A549 (cell line): ENCODE results near the gene RBM18. TPM values are rescaled to one million over a fixed set of nuclear protein-coding genes. Genes with fewer than 3 reads are reported as not detected.
A peak's percentile ranks its signal among the peaks of the same experiment; 100 is the strongest.

Source experiments
- ATAC-seq, 2 experiments: fragments of 200-7000 bp in 1 of 2; fragments of >200 bp in 1 of 2; cut with Nextera tagmentation in 1 of 2; cut with Tn5 transposase in 1 of 2; 3 replicates each; pipeline versions ENCODE4 v1.8.0 to v1.9.1; 2018 to 2020; ENCODE audit warnings: mild to moderate bottlenecking in 1 of 2, moderate library complexity in 1 of 2
- CTCF ChIA-PET: fragments of 300-600 bp; sonication (Branson Sonifier 250); formaldehyde crosslinking; extraction: SDS; loops from one replicate; lab custom pipeline; 2021; ENCODE audit warnings: antibody characterized with exemption, inconsistent platforms; lab: Yijun Ruan, JAX
- POLR2A ChIA-PET: fragments of 350-600 bp; formaldehyde crosslinking; extraction: SDS; loops from one replicate; lab custom pipeline; 2021; ENCODE audit warnings: antibody characterized with exemption, inconsistent platforms; lab: Yijun Ruan, JAX
- DNase-seq, 2 experiments: peaks; one replicate each; pipeline versions ENCODE4 v3.0.0 to v3.0.0-alpha.2; 2011 to 2016; ENCODE audit warnings: low read depth in 1 of 2, low spot score in 1 of 2
- FAIRE-seq: peaks from 2 replicates; lab custom pipeline; 2011; peaks lifted over from hg19 to GRCh38; lab: Jason Lieb, UNC
- H3K27ac ChIP-seq, 2 experiments: fragments of >200 bp; sonication (Bioruptor Twin); formaldehyde crosslinking; 3 replicates each; pipeline ENCODE4 v1.5.1; 2016 to 2017
- H3K4me1 ChIP-seq: fragments of >200 bp; sonication (Bioruptor Twin); formaldehyde crosslinking; 3 replicates; pipeline ENCODE4 v1.6.1; 2016
- H3K4me2 ChIP-seq: fragments of >200 bp; sonication (Bioruptor Twin); formaldehyde crosslinking; 3 replicates; pipeline ENCODE4 v1.6.1; 2016
- H3K4me3 ChIP-seq: fragments of >200 bp; sonication (Bioruptor Twin); formaldehyde crosslinking; 3 replicates; pipeline ENCODE4 v1.5.1; 2016
- H3K9me3 ChIP-seq: fragments of >200 bp; sonication (Bioruptor Twin); formaldehyde crosslinking; 3 replicates; pipeline ENCODE4 v1.6.1; 2016
- BCL3 ChIP-seq: fragments of >200 bp; sonication (Bioruptor Twin); formaldehyde crosslinking; IDR thresholded peaks from 3 replicates; pipeline ENCODE4 v1.6.1; 2016
- BHLHE40 ChIP-seq: IDR thresholded peaks from 2 replicates; pipeline ENCODE4 v1.6.1; 2012; ENCODE audit warnings: low read depth, low read length, inconsistent platforms
- CBX2 ChIP-seq: fragments of 200-600 bp; sonication (generic); IDR thresholded peaks from 2 replicates; pipeline ENCODE4 v1.6.1; 2016; ENCODE audit warnings: low read depth, mild to moderate bottlenecking, borderline replicate concordance
- CBX8 ChIP-seq: fragments of 200-600 bp; sonication (generic); IDR thresholded peaks from 2 replicates; pipeline ENCODE4 v1.6.1; 2016
- CEBPB ChIP-seq, 2 experiments: fragments of >200 bp in 1 of 2; sonication (Bioruptor Twin) in 1 of 2; formaldehyde crosslinking in 1 of 2; IDR thresholded peaks; 2 replicates each; pipeline ENCODE4 v1.6.1; 2012 to 2016
- CHD2 ChIP-seq: fragments of 150-350 bp; IDR thresholded peaks from 2 replicates; pipeline ENCODE4 v1.6.1; 2014; ENCODE audit warnings: low read length; ENCODE audit not compliant: partially characterized antibody
- EHF ChIP-seq: fragments of 250-450 bp; sonication (Bioruptor Pico); IDR thresholded peaks from 2 replicates; pipeline ENCODE4 v1.5.0; 2020; ENCODE audit warnings: mild to moderate bottlenecking
- HEYL ChIP-seq: fragments of 250-450 bp; sonication (Bioruptor Pico); IDR thresholded peaks from 2 replicates; pipeline ENCODE4 v1.8.0; 2021; ENCODE audit warnings: mild to moderate bottlenecking, moderate library complexity
- KDM1A ChIP-seq: fragments of 200-600 bp; sonication (generic); IDR thresholded peaks from 2 replicates; pipeline ENCODE4 v1.6.1; 2016; ENCODE audit warnings: low read depth, mild to moderate bottlenecking
- NFE2L2 ChIP-seq: fragments of 150-350 bp; conservative IDR thresholded peaks from 2 replicates; pipeline ENCODE4 v1.6.1; 2014; ENCODE audit warnings: low read length
- RAD21 ChIP-seq, 2 experiments: fragments of >200 bp in 1 of 2; sonication (Bioruptor Twin) in 1 of 2; formaldehyde crosslinking in 1 of 2; IDR thresholded peaks in 1 of 2; conservative IDR thresholded peaks in 1 of 2; 2 replicates in 1 of 2; 3 replicates in 1 of 2; pipeline ENCODE4 v1.6.1; 2012 to 2018; ENCODE audit warnings: inconsistent platforms in 1 of 2
- RARB ChIP-seq: fragments of 250-450 bp; sonication (Bioruptor Pico); IDR thresholded peaks from 2 replicates; pipeline ENCODE4 v1.8.0; 2021; ENCODE audit warnings: mild to moderate bottlenecking, moderate library complexity
- TP53 ChIP-seq: fragments of 250-450 bp; sonication (Bioruptor Pico); IDR thresholded peaks from 2 replicates; pipeline ENCODE4 v1.5.0; 2021; ENCODE audit warnings: mild to moderate bottlenecking, moderate library complexity
- WGBS: methylation state at CpG from one replicate; pipeline ENCODE4 v1.1.6; 2017; ENCODE audit errors: missing lambda C conversion rate; 5-methylcytosine and 5-hydroxymethylcytosine counted together
- polyA plus RNA-seq, 4 experiments: library from polyadenylated mRNA; depleted of rRNA in 3 of 4; stranded (reverse); fragments of >200 nt; fragmentation: RNase III in 1 of 4; extraction: RNeasy Plus Mini Kit Qiagen cat#74134 plus additional on column Dnase treatment in 1 of 4; gene quantifications; 2 replicates in 3 of 4; 3 replicates in 1 of 4; pipeline ENCODE4 v1.2.3, GENCODE V29; 2011 to 2017
- TF ChIP-seq, protein P1 (sequence below): IDR thresholded peaks from 2 replicates; pipeline ENCODE4 v1.6.1; 2012
- TF ChIP-seq, protein P2 (sequence below): IDR thresholded peaks from 2 replicates; pipeline ENCODE4 v1.6.1; 2012
- TF ChIP-seq, protein P3 (sequence below): fragments of 250-450 bp; sonication (Bioruptor Pico); IDR thresholded peaks from 2 replicates; pipeline ENCODE4 v1.5.0; 2021; ENCODE audit warnings: mild to moderate bottlenecking, moderate library complexity, borderline replicate concordance
- TF ChIP-seq, protein P4 (sequence below): fragments of 450-650 bp; IDR thresholded peaks from 2 replicates; pipeline ENCODE4 v1.6.1; 2014; ENCODE audit warnings: antibody characterized with exemption

RBM18 gene
- polyA plus RNA-seq, 2 of the 4 experiments (the other 2 are of a cell fraction): 13.8 to 52.3 TPM

DNA sequence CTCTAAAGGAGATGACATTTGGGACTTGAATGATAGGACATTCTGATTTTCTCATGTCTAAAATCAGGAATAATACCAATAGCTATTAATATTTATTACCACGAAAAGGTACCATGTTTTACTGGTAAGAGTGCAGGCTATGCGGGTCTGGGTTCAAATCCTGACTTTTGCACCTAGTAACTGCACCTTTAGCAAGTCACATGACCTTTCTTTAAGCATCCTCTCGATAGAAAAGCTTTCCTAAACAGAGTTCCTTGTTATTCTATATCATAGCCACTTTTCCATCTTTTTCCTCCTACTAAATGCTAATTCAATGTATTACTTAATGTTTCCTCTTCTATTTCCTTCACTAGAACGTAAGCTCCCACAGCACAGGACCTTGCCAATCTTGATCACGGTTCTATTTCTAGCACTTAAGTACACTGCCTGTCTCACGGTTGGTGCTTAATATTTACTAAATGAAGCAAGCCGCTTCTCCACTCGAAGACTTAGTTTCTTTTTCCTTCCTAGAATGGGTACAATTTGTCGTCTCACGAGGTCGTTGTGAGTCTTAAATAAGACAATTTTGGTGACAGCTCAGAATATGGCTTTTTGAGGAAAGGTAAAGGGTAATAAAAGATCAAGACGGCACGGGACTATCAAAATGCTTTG lies 816 bp downstream of the RBM18 start:
- ChIA-PET POLR2A (interaction anchor here (1.3 to 1.9 kb wide), 2 partner anchors 27 to 139 kb away, joined by 3 to 8 read pairs; no protein-coding TSS in a partner anchor), CTCF (interaction anchor here (0.6 to 5.2 kb wide), 5 partner anchors 16 to 165 kb away, joined by 3 to 28 read pairs (median 3); no protein-coding TSS in a partner anchor)
- no peak for DNase-seq
- Histone ChIP-seq H3K4me2 (peak overlapping the region; percentile 85), H3K27ac (peak overlapping the region; percentile 86 to 98), H3K9me3 (no peaks in the 10 kb centered on the region), H3K4me1 (peaks cover 20% of the 10 kb centered on the region), H3K4me3 (peak overlapping the region; percentile 62)
- FAIRE-seq: no peak
- WGBS: 8% methylated on average over 13 of the region's 13 CpGs
- TF ChIP-seq, protein P1, sequence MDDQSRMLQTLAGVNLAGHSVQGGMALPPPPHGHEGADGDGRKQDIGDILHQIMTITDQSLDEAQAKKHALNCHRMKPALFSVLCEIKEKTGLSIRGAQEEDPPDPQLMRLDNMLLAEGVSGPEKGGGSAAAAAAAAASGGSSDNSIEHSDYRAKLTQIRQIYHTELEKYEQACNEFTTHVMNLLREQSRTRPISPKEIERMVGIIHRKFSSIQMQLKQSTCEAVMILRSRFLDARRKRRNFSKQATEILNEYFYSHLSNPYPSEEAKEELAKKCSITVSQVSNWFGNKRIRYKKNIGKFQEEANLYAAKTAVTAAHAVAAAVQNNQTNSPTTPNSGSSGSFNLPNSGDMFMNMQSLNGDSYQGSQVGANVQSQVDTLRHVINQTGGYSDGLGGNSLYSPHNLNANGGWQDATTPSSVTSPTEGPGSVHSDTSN: no peak
- TF ChIP-seq CBX2 (no peak), RARB (CRISPR knock-in tag) (no peak), CHD2 (no peak), BHLHE40 (no peak), CBX8 (no peak), NFE2L2 (no peak), EHF (CRISPR knock-in tag) (no peak)
- TF ChIP-seq, protein P2, sequence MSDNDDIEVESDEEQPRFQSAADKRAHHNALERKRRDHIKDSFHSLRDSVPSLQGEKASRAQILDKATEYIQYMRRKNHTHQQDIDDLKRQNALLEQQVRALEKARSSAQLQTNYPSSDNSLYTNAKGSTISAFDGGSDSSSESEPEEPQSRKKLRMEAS: no peak
- TF ChIP-seq, protein P3, sequence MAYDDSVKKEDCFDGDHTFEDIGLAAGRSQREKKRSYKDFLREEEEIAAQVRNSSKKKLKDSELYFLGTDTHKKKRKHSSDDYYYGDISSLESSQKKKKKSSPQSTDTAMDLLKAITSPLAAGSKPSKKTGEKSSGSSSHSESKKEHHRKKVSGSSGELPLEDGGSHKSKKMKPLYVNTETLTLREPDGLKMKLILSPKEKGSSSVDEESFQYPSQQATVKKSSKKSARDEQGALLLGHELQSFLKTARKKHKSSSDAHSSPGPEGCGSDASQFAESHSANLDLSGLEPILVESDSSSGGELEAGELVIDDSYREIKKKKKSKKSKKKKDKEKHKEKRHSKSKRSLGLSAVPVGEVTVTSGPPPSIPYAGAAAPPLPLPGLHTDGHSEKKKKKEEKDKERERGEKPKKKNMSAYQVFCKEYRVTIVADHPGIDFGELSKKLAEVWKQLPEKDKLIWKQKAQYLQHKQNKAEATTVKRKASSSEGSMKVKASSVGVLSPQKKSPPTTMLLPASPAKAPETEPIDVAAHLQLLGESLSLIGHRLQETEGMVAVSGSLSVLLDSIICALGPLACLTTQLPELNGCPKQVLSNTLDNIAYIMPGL: no peak
- ATAC-seq: no peak

- ChIA-PET CTCF (interaction anchor here (0.9 to 1.9 kb wide), 3 partner anchors 88 to 163 kb away, joined by 3 read pairs; no protein-coding TSS in a partner anchor), POLR2A (no interaction called here)
- Histone ChIP-seq H3K9me3 (no peaks in the 10 kb centered on the region), H3K4me1 (peaks cover 20% of the 10 kb centered on the region), H3K27ac (no peak overlapping the region), H3K4me3 (no peak overlapping the region), H3K4me2 (no peak overlapping the region)
- WGBS: 93% methylated on average over 1 of the region's 1 CpG
- ATAC-seq (no peak), DNase-seq (no peak), FAIRE-seq (no peak)
- TF ChIP-seq, protein P4, sequence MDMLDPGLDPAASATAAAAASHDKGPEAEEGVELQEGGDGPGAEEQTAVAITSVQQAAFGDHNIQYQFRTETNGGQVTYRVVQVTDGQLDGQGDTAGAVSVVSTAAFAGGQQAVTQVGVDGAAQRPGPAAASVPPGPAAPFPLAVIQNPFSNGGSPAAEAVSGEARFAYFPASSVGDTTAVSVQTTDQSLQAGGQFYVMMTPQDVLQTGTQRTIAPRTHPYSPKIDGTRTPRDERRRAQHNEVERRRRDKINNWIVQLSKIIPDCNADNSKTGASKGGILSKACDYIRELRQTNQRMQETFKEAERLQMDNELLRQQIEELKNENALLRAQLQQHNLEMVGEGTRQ: no peak
- TF ChIP-seq KDM1A: 0 out of 2 replicates have a peak, but pooled peaks have one; percentile 24
Measured at GRCh38 chr9:122262073-122262472, 2.6 kb downstream of the RBM18 start.

DNA sequence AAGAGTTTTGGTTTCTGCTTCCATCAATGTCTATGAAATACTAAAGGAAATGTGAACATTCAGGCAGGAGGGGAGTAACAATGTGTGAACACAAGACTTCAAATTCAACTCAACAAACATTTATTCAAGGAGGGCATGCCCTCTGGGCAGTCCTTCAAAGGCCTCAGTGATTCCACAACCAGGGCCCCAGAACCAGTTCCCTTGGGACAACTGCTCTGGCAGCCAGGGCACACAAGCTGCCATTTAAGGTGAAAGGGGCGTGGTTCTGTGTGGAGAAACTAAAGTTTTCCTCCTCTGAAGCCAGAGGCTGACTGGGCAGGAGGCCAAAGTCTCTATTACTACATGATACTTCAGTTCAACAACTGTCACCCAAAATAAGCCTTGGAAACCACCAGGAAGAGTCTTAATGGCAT lies 3.2 kb downstream of the RBM18 start:
- TF ChIP-seq HEYL (CRISPR knock-in tag): no peak
- TF ChIP-seq CEBPB (IDR thresholded peaks at IDR 0.05): no peak
- POLR2A ChIA-PET: no interaction called here
- Histone ChIP-seq H3K9me3 (no peaks in the 10 kb centered on the region), H3K4me1 (peaks cover 20% of the 10 kb centered on the region), H3K4me2 (no peak overlapping the region), H3K4me3 (no peak overlapping the region), H3K27ac (no peak overlapping the region)
- no peak for FAIRE-seq
- 88% methylated on average over 1 of the region's 1 CpG for WGBS
- ATAC-seq: no peak
- peak in 1 of 2 experiments; percentile 51 for DNase-seq
- CTCF ChIA-PET: interaction anchor here (0.9 to 1.9 kb wide), 2 partner anchors 135 to 163 kb away, joined by 3 read pairs; no protein-coding TSS in a partner anchor

- WGBS: 88% methylated on average over 2 of the region's 2 CpGs
- CTCF ChIA-PET: no interaction called here
- POLR2A ChIA-PET: no interaction called here
Measured at GRCh38 chr9:122258886-122259415, 5.7 kb downstream of the RBM18 start.

More at GRCh38 chr9:122258886-122259415, 5.7 kb downstream of the RBM18 start:
- H3K4me1 ChIP-seq: peaks cover 12% of the 10 kb centered on the region; the same call in 1 of the 3 replicates
- DNase-seq: no peak
- no peak for ATAC-seq
- TF ChIP-seq BCL3 (no peak), RAD21 (conservative IDR thresholded peaks at IDR 0.05 in 1 of 2, IDR thresholded peaks at IDR 0.05 in 1 of 2) (no peak), BHLHE40 (no peak), TP53 (CRISPR knock-in tag) (no peak)
- TF ChIP-seq, all 56 proteins: peak for 0
- no peak overlapping the region for H3K27ac ChIP-seq
- no peak for FAIRE-seq
- H3K4me3 ChIP-seq: no peak overlapping the region
- H3K4me2 ChIP-seq: no peak overlapping the region
- H3K9me3 ChIP-seq: no peaks in the 10 kb centered on the region
